Esophagus mucosa (tissue), 1 donor: ENCODE measurements around the gene ALG1. TPM values are rescaled to one million over a fixed set of nuclear protein-coding genes. Genes with fewer than 3 reads are reported as not detected.
"Not testable (repeated sequence)": the region's sequence is repeated elsewhere in the genome, so short reads cannot be mapped to it uniquely, and the experiment has no call there.

Source experiments
- ATAC-seq: fragments of 200-7000 bp; cut with Tn5 transposase; one replicate; pipeline ENCODE4 v1.9.1; 2020
- total RNA-seq: library from RNA; stranded (reverse); gene quantifications from one replicate; pipeline ENCODE4 v1.2.4, GENCODE V29; 2023
- donor health status: DM: yes; HTN: yes; CAD: no.

Gene ALG1
- total RNA-seq, 1 donor from 2014 or later, result 14.7 TPM

GRCh38 chr16:5103296-5104032, 31.8 kb downstream of the ALG1 start:
- not testable (repeated sequence) for ATAC-seq

GRCh38 chr16:5105039-5105438, 33.4 kb downstream of the ALG1 start:
- ATAC-seq, result not testable (repeated sequence)

- ATAC-seq, result no peak
Observed at GRCh38 chr16:5108505-5109158, 37.0 kb downstream of the ALG1 start.

GRCh38 chr16:5110933-5111332, 39.3 kb downstream of the ALG1 start:
- ATAC-seq, result not testable (repeated sequence)

GRCh38 chr16:5116780-5117295, 45.2 kb downstream of the ALG1 start:
- not testable (repeated sequence) for ATAC-seq

GRCh38 chr16:5117300-5118087, 45.9 kb downstream of the ALG1 start:
- not testable (repeated sequence) for ATAC-seq

- not testable (repeated sequence) for ATAC-seq
Observed at GRCh38 chr16:5131467-5132004, 59.9 kb downstream of the ALG1 start.

- not testable (repeated sequence) for ATAC-seq
Observed at GRCh38 chr16:5132915-5133600, 61.4 kb downstream of the ALG1 start.

GRCh38 chr16:5134739-5135452, 63.3 kb downstream of the ALG1 start:
- ATAC-seq, result not testable (repeated sequence)

Other genes with a start within 250 kb of the ALG1 start
- 49.9 TPM for gene GLYR1, start 224.6 kb upstream of the ALG1 start, total RNA-seq
- 12.0 TPM for gene UBN1, start 224.4 kb upstream of the ALG1 start, total RNA-seq
- gene PPL, start 134.7 kb upstream of the ALG1 start, total RNA-seq, result 705 TPM
- 1.2 TPM for gene SEC14L5, start 113.5 kb upstream of the ALG1 start, total RNA-seq
- 6.0 TPM for gene NAGPA, start 37.9 kb upstream of the ALG1 start, total RNA-seq
- 0.56 TPM for gene C16orf89, start 5.9 kb upstream of the ALG1 start, total RNA-seq
- 9.0 TPM for gene EEF2KMT, start 26.0 kb downstream of the ALG1 start, total RNA-seq